ENCODE data around the gene PBX4.

DNA sequence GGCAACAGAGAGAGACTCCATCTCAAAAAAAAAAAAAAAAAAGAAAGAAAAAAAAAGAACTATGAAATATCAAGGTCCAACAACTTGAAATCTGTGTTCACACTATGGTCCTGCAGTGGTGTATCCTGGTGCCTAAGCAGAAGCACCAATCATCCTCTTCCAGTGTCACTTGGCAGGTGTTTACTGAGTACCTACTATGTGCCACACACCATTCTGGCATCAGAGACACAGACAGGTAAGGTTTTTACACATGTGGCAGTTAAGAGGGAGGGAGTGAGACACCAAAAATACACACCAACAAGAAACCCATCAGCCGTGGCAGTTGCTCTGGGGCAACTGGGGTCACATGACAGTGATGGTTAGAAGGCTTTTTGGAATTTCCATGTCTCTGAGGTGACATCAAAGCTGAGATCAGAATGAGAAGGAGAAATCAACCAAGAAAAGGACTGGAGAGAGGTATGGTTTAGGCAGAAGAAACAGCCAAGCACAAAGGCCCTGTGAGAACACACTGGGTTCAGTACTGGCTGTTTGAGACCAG, 17.6 kb downstream of the PBX4 start:
- TF ChIP-seq CTCF (IDR thresholded peaks at IDR 0.05) = no peak
- TF ChIP-seq ZFX (IDR thresholded peaks at IDR 0.05; ENCODE audit: borderline replicate concordance) = no peak
